H1 (cell line): Measurements from ENCODE around the gene HHIP. TPM values are rescaled to one million over a fixed set of nuclear protein-coding genes. Genes with fewer than 3 reads are reported as not detected.

Source experiments
- polyA plus RNA-seq, 7 experiments: library from polyadenylated mRNA; depleted of rRNA in 3 of 7; stranded (reverse) in 5 of 7; unstranded in 2 of 7; fragments of >200 nt in 5 of 7; fragments of 200-250 nt in 2 of 7; gene quantifications; 1 replicate in 5 of 7; 2 replicates in 1 of 7; 4 replicates in 1 of 7; pipeline versions ENCODE4 v1.2.1 to v1.2.3, GENCODE V29; 2011 to 2013; ENCODE audit warnings: missing spikeins in 2 of 7, mixed read lengths in 2 of 7
- total RNA-seq: library from RNA; stranded (reverse); fragmentation: NEBNext Ultra II Directional; extraction: Animal tissue kit (Norgen Biotek cat#: 25700); gene quantifications from 2 replicates; pipeline ENCODE4 v1.2.1, GENCODE V29; 2021
- TF ChIP-seq, protein P1 (sequence below): IDR thresholded peaks from 2 replicates; pipeline ENCODE4 v1.6.1; 2012; ENCODE audit warnings: low read length, inconsistent platforms

Gene HHIP
- total and polyA plus RNA-seq, 2 of the 8 experiments (the other 6 are each of a cell fraction or from before 2014, with no cell fraction given), result 0.05 to 1.3 TPM

- TF ChIP-seq, protein P1, sequence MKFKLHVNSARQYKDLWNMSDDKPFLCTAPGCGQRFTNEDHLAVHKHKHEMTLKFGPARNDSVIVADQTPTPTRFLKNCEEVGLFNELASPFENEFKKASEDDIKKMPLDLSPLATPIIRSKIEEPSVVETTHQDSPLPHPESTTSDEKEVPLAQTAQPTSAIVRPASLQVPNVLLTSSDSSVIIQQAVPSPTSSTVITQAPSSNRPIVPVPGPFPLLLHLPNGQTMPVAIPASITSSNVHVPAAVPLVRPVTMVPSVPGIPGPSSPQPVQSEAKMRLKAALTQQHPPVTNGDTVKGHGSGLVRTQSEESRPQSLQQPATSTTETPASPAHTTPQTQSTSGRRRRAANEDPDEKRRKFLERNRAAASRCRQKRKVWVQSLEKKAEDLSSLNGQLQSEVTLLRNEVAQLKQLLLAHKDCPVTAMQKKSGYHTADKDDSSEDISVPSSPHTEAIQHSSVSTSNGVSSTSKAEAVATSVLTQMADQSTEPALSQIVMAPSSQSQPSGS, result no peak
- TF ChIP-seq, all 59 proteins: peak for 0
Measured at GRCh38 chr4:144688035-144688569, 42.1 kb downstream of the HHIP start (continued).
